ENCODE data around the gene SAV1.

The SAV1 gene

DNA sequence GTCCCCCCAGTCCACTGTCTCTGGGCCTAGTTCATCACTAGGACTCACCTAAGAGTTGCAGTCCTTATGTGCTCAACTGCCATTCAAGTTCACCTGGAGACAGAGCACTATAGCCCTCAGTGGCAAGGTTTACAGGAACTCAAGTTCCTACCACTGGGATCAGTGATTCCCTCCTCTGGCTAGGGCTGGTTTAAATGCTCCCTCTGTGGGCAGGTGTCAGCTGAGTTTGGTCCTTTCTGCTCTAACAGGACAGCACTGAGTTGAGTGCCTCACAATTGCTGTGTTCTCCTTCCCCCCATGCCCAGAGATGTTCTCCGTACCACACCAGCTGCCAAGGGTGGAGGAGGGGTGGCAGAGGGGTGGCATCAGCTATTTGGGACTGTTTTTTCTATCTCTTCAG is 20.8 kb upstream of the SAV1 start:
- ATAC-seq: no peak
- TF ChIP-seq ZNF8 (CRISPR knock-in tag; IDR thresholded peaks at IDR 0.05): no peak
- no peak for TF ChIP-seq TOX (CRISPR knock-in tag; IDR thresholded peaks at IDR 0.05; ENCODE audit: borderline replicate concordance)
- TF ChIP-seq BACH2 (CRISPR knock-in tag; IDR thresholded peaks at IDR 0.05; ENCODE audit: borderline replicate concordance): no peak
- TF ChIP-seq ZNF70 (CRISPR knock-in tag; IDR thresholded peaks at IDR 0.05): no peak
- no peak for TF ChIP-seq PPARA (CRISPR knock-in tag; IDR thresholded peaks at IDR 0.05; ENCODE audit: borderline replicate concordance)
- TF ChIP-seq, protein P1, sequence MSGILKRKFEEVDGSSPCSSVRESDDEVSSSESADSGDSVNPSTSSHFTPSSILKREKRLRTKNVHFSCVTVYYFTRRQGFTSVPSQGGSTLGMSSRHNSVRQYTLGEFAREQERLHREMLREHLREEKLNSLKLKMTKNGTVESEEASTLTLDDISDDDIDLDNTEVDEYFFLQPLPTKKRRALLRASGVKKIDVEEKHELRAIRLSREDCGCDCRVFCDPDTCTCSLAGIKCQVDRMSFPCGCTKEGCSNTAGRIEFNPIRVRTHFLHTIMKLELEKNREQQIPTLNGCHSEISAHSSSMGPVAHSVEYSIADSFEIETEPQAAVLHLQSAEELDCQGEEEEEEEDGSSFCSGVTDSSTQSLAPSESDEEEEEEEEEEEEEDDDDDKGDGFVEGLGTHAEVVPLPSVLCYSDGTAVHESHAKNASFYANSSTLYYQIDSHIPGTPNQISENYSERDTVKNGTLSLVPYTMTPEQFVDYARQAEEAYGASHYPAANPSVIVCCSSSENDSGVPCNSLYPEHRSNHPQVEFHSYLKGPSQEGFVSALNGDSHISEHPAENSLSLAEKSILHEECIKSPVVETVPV (CRISPR knock-in tag; IDR thresholded peaks at IDR 0.05): no peak
- no peak for TF ChIP-seq RARB (CRISPR knock-in tag; IDR thresholded peaks at IDR 0.05)
- TF ChIP-seq, protein P2, sequence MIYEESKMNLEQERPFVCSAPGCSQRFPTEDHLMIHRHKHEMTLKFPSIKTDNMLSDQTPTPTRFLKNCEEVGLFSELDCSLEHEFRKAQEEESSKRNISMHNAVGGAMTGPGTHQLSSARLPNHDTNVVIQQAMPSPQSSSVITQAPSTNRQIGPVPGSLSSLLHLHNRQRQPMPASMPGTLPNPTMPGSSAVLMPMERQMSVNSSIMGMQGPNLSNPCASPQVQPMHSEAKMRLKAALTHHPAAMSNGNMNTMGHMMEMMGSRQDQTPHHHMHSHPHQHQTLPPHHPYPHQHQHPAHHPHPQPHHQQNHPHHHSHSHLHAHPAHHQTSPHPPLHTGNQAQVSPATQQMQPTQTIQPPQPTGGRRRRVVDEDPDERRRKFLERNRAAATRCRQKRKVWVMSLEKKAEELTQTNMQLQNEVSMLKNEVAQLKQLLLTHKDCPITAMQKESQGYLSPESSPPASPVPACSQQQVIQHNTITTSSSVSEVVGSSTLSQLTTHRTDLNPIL (CRISPR knock-in tag; IDR thresholded peaks at IDR 0.05; ENCODE audit: low read depth): no peak
- TF ChIP-seq, protein P3, sequence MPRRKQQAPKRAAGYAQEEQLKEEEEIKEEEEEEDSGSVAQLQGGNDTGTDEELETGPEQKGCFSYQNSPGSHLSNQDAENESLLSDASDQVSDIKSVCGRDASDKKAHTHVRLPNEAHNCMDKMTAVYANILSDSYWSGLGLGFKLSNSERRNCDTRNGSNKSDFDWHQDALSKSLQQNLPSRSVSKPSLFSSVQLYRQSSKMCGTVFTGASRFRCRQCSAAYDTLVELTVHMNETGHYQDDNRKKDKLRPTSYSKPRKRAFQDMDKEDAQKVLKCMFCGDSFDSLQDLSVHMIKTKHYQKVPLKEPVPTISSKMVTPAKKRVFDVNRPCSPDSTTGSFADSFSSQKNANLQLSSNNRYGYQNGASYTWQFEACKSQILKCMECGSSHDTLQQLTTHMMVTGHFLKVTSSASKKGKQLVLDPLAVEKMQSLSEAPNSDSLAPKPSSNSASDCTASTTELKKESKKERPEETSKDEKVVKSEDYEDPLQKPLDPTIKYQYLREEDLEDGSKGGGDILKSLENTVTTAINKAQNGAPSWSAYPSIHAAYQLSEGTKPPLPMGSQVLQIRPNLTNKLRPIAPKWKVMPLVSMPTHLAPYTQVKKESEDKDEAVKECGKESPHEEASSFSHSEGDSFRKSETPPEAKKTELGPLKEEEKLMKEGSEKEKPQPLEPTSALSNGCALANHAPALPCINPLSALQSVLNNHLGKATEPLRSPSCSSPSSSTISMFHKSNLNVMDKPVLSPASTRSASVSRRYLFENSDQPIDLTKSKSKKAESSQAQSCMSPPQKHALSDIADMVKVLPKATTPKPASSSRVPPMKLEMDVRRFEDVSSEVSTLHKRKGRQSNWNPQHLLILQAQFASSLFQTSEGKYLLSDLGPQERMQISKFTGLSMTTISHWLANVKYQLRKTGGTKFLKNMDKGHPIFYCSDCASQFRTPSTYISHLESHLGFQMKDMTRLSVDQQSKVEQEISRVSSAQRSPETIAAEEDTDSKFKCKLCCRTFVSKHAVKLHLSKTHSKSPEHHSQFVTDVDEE (CRISPR knock-in tag; IDR thresholded peaks at IDR 0.05): no peak
- TF ChIP-seq TCF4 (CRISPR knock-in tag; IDR thresholded peaks at IDR 0.05; ENCODE audit: borderline replicate concordance): no peak
- no peak for TF ChIP-seq ARNTL (CRISPR knock-in tag; IDR thresholded peaks at IDR 0.05; ENCODE audit: borderline replicate concordance, low read depth)
- no peak for TF ChIP-seq ZNF565 (CRISPR knock-in tag; conservative IDR thresholded peaks at IDR 0.05; ENCODE audit: low read depth)
- TF ChIP-seq SNAI2 (CRISPR knock-in tag; IDR thresholded peaks at IDR 0.05): no peak
- no peak for TF ChIP-seq ISL1 (CRISPR knock-in tag; IDR thresholded peaks at IDR 0.05)
- no peak for TF ChIP-seq GLIS3 (CRISPR knock-in tag; IDR thresholded peaks at IDR 0.05)
- TF ChIP-seq ZFP3 (CRISPR knock-in tag; IDR thresholded peaks at IDR 0.05): no peak
- TF ChIP-seq, protein P4, sequence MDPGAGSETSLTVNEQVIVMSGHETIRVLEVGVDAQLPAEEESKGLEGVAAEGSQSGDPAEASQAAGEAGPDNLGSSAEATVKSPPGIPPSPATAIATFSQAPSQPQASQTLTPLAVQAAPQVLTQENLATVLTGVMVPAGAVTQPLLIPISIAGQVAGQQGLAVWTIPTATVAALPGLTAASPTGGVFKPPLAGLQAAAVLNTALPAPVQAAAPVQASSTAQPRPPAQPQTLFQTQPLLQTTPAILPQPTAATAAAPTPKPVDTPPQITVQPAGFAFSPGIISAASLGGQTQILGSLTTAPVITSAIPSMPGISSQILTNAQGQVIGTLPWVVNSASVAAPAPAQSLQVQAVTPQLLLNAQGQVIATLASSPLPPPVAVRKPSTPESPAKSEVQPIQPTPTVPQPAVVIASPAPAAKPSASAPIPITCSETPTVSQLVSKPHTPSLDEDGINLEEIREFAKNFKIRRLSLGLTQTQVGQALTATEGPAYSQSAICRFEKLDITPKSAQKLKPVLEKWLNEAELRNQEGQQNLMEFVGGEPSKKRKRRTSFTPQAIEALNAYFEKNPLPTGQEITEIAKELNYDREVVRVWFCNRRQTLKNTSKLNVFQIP (CRISPR knock-in tag; IDR thresholded peaks at IDR 0.05; ENCODE audit: borderline replicate concordance, low read depth): no peak
- TF ChIP-seq CSDC2 (CRISPR knock-in tag; IDR thresholded peaks at IDR 0.05): no peak
- no peak for TF ChIP-seq ZFP30 (CRISPR knock-in tag; IDR thresholded peaks at IDR 0.05)
- no peak for TF ChIP-seq ZC3H10 (CRISPR knock-in tag; IDR thresholded peaks at IDR 0.05)

DNA sequence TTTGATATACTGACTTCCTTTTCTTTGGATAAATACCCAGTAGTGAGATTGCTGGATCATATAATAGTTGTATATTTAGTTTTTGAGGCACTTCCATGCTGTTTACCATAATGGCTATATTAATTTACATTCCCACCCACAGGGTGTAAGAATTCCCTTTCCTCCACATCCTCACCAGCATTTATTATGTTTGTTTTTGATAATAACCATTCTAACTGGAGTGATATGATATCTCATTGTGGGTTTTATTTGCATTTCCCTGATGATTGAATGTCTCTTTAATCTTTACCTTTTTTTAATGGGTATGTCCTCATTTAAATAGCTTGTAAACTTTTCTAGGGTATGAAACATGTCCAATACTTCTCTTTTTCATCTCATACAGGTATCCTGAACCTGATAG is 11.6 kb upstream of the SAV1 start:
- TF ChIP-seq, protein P2 (CRISPR knock-in tag; IDR thresholded peaks at IDR 0.05; ENCODE audit: low read depth): no peak
- TF ChIP-seq ESRRG (CRISPR knock-in tag; IDR thresholded peaks at IDR 0.05) (no peak), GLIS3 (CRISPR knock-in tag; IDR thresholded peaks at IDR 0.05) (no peak), ZNF8 (CRISPR knock-in tag; IDR thresholded peaks at IDR 0.05) (no peak), ZFP3 (CRISPR knock-in tag; IDR thresholded peaks at IDR 0.05) (no peak), ZFP30 (CRISPR knock-in tag; IDR thresholded peaks at IDR 0.05) (no peak), ZNF565 (CRISPR knock-in tag; conservative IDR thresholded peaks at IDR 0.05; ENCODE audit: low read depth) (no peak), TOX (CRISPR knock-in tag; IDR thresholded peaks at IDR 0.05; ENCODE audit: borderline replicate concordance) (no peak), CSDC2 (CRISPR knock-in tag; IDR thresholded peaks at IDR 0.05) (no peak), BACH2 (CRISPR knock-in tag; IDR thresholded peaks at IDR 0.05; ENCODE audit: borderline replicate concordance) (no peak), TCF4 (CRISPR knock-in tag; IDR thresholded peaks at IDR 0.05; ENCODE audit: borderline replicate concordance) (no peak)
- TF ChIP-seq, protein P5, sequence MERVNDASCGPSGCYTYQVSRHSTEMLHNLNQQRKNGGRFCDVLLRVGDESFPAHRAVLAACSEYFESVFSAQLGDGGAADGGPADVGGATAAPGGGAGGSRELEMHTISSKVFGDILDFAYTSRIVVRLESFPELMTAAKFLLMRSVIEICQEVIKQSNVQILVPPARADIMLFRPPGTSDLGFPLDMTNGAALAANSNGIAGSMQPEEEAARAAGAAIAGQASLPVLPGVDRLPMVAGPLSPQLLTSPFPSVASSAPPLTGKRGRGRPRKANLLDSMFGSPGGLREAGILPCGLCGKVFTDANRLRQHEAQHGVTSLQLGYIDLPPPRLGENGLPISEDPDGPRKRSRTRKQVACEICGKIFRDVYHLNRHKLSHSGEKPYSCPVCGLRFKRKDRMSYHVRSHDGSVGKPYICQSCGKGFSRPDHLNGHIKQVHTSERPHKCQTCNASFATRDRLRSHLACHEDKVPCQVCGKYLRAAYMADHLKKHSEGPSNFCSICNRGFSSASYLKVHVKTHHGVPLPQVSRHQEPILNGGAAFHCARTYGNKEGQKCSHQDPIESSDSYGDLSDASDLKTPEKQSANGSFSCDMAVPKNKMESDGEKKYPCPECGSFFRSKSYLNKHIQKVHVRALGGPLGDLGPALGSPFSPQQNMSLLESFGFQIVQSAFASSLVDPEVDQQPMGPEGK (CRISPR knock-in tag; IDR thresholded peaks at IDR 0.05; ENCODE audit: borderline replicate concordance): no peak
- no peak for ATAC-seq

Measured in SK-N-SH treated with all-trans-retinoic acid at 6 μM for 48 hours (cell line).